K562 (cell line): ENCODE measurements around the gene AMFR. TPM values are rescaled to one million over a fixed set of nuclear protein-coding genes. Genes with fewer than 3 reads are reported as not detected.

ENCODE experiments used
- BDP1 ChIP-seq: IDR thresholded peaks from 3 replicates; pipeline ENCODE4 v1.6.1; 2011; ENCODE audit not compliant: insufficient read length, insufficient read depth
- FOXA3 ChIP-seq, 2 experiments: fragments of 450-650 bp in 1 of 2; sonication (generic) in 1 of 2; formaldehyde crosslinking; IDR thresholded peaks in 1 of 2; conservative IDR thresholded peaks in 1 of 2; 2 replicates each; pipeline versions ENCODE4 v1.4.0 to v1.8.0; 2020 to 2022; ENCODE audit warnings: mild to moderate bottlenecking in 2 of 2, missing genetic modification reagents in 1 of 2
- KAT2B ChIP-seq: IDR thresholded peaks from one replicate; pipeline ENCODE4 v1.6.1; 2012; ENCODE audit warnings: low read depth, mild to moderate bottlenecking, control low read depth, inconsistent platforms, low read length, moderate library complexity
- LEF1 ChIP-seq: fragments of 450-650 bp; IDR thresholded peaks from 2 replicates; pipeline ENCODE4 v1.6.1; 2016; ENCODE audit warnings: mild to moderate bottlenecking
- MAFK ChIP-seq: IDR thresholded peaks from 2 replicates; pipeline ENCODE4 v1.6.1; 2011; ENCODE audit warnings: low read length, improper control_type of control experiment
- MLX ChIP-seq, 2 experiments: fragments of 450-650 bp in 1 of 2; sonication (generic) in 1 of 2; formaldehyde crosslinking; conservative IDR thresholded peaks; 2 replicates each; pipeline versions ENCODE4 v1.4.0 to v1.8.1; 2020 to 2022; ENCODE audit warnings: mild to moderate bottlenecking in 1 of 2, missing genetic modification reagents in 1 of 2
- MTA3 ChIP-seq: fragments of 450-650 bp; formaldehyde crosslinking; IDR thresholded peaks from 2 replicates; pipeline ENCODE4 v1.6.1; 2017; ENCODE audit warnings: mild to moderate bottlenecking, borderline replicate concordance
- NFIX ChIP-seq: fragments of 250-450 bp; sonication (Bioruptor Pico); IDR thresholded peaks from 2 replicates; pipeline ENCODE4 v1.4.0; 2020; ENCODE audit warnings: low read depth, mild to moderate bottlenecking, moderate library complexity
- RBBP5 ChIP-seq: fragments of 200-600 bp; sonication (generic); IDR thresholded peaks from 2 replicates; pipeline ENCODE4 v1.6.1; 2012; ENCODE audit warnings: borderline replicate concordance, mild to moderate bottlenecking, low read length, control low read depth, inconsistent platforms; ENCODE audit not compliant: insufficient read depth, poor library complexity, severe bottlenecking
- RBM34 ChIP-seq: fragments of 200-400 bp; formaldehyde crosslinking; IDR thresholded peaks from 2 replicates; pipeline ENCODE4 v1.6.1; 2018; ENCODE audit warnings: low read length, borderline replicate concordance; ENCODE audit not compliant: insufficient read depth
- SIN3B ChIP-seq: fragments of 450-650 bp; IDR thresholded peaks from 2 replicates; pipeline ENCODE4 v1.6.1; 2017; ENCODE audit warnings: low read depth, mild to moderate bottlenecking, moderate library complexity
- ZBTB7A ChIP-seq: IDR thresholded peaks from 2 replicates; pipeline ENCODE4 v1.6.1; 2011; ENCODE audit warnings: low read depth, mild to moderate bottlenecking, low read length, moderate library complexity, borderline replicate concordance; ENCODE audit not compliant: control insufficient read depth
- ZFP1 ChIP-seq: fragments of 450-650 bp; formaldehyde crosslinking; IDR thresholded peaks from 2 replicates; pipeline ENCODE4 v1.4.0; 2020; ENCODE audit warnings: mild to moderate bottlenecking, mixed read lengths
- ZNF217 ChIP-seq: sonication (generic); formaldehyde crosslinking; IDR thresholded peaks from 2 replicates; pipeline ENCODE4 v1.8.0; 2022; ENCODE audit warnings: mild to moderate bottlenecking, missing genetic modification reagents
- polyA plus RNA-seq, 8 experiments: library from polyadenylated mRNA; depleted of rRNA in 4 of 8; stranded (reverse) in 5 of 8; unstranded in 3 of 8; fragments of >200 nt; fragmentation: Nextera tagmentation in 2 of 8; fragmentation: Illumina TruSeq in 1 of 8; extraction: Ambion mirVana in 2 of 8; extraction: Trizol in 1 of 8; gene quantifications; 2 replicates each; pipeline versions ENCODE4 v1.2.1 to v1.2.3, GENCODE V29; 2011 to 2014; ENCODE audit warnings: inconsistent platforms in 1 of 8, missing spikeins in 1 of 8
- total RNA-seq, 7 experiments: library from RNA; depleted of rRNA in 6 of 7; stranded (reverse); fragments of >200 nt in 6 of 7; fragmentation: Illumina TruSeq in 2 of 7; extraction: Trizol in 2 of 7; gene quantifications; 2 replicates each; pipeline versions ENCODE4 v1.2.1 to v1.2.3, GENCODE V29; 2011 to 2021; ENCODE audit warnings: low replicate concordance in 1 of 7
- TF ChIP-seq, protein P1 (sequence below): fragments of 450-650 bp; IDR thresholded peaks from 2 replicates; pipeline ENCODE4 v1.6.1; 2016; ENCODE audit warnings: antibody characterized with exemption
- TF ChIP-seq, protein P2 (sequence below): sonication (generic); formaldehyde crosslinking; IDR thresholded peaks from 2 replicates; pipeline ENCODE4 v1.8.1; 2023; ENCODE audit warnings: missing genetic modification reagents, mild to moderate bottlenecking, borderline replicate concordance
- TF ChIP-seq, protein P3 (sequence below), 3 experiments: IDR thresholded peaks in 2 of 3; conservative IDR thresholded peaks in 1 of 3; 2 replicates each; pipeline ENCODE4 v1.5.1; 2011 to 2012; ENCODE audit warnings: low read length in 3 of 3, mild to moderate bottlenecking in 3 of 3, control low read depth in 2 of 3, improper control_type of control experiment in 1 of 3, inconsistent platforms in 1 of 3, low read depth in 1 of 3, mixed read lengths in 1 of 3, moderate library complexity in 1 of 3; ENCODE audit not compliant: insufficient read depth in 2 of 3

Gene AMFR
- total and polyA plus RNA-seq, 9 of the 15 experiments (the other 6 are each of a cell fraction or from before 2014, with no cell fraction given), result 15.6 to 113 (median 58.4) TPM

- TF ChIP-seq RBM34 (no peak), FOXA3 (CRISPR knock-in tag; conservative IDR thresholded peaks at IDR 0.05 in 1 of 2, IDR thresholded peaks at IDR 0.05 in 1 of 2) (0 out of 4 replicates have a peak, but pooled peaks of 1 of the 2 experiments have one; percentile 22), MAFK (no peak), RBBP5 (no peak), LEF1 (no peak), NFIX (CRISPR knock-in tag) (no peak), MLX (CRISPR knock-in tag; conservative IDR thresholded peaks at IDR 0.05) (no peak), KAT2B (no peak), ZBTB7A (no peak), ZFP1 (CRISPR knock-in tag) (no peak), ZNF217 (CRISPR knock-in tag) (no peak), SIN3B (no peak), BDP1 (no peak), MTA3 (no peak)
- TF ChIP-seq, protein P1, sequence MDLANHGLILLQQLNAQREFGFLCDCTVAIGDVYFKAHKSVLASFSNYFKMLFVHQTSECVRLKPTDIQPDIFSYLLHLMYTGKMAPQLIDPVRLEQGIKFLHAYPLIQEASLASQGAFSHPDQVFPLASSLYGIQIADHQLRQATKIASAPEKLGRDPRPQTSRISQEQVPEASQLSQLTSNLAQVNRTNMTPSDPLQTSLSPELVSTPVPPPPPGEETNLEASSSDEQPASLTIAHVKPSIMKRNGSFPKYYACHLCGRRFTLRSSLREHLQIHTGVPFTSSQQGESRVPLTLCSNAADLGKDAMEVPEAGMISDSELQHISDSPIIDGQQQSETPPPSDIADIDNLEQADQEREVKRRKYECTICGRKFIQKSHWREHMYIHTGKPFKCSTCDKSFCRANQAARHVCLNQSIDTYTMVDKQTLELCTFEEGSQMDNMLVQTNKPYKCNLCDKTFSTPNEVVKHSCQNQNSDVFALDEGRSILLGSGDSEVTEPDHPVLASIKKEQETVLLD, result no peak
- TF ChIP-seq, protein P2, sequence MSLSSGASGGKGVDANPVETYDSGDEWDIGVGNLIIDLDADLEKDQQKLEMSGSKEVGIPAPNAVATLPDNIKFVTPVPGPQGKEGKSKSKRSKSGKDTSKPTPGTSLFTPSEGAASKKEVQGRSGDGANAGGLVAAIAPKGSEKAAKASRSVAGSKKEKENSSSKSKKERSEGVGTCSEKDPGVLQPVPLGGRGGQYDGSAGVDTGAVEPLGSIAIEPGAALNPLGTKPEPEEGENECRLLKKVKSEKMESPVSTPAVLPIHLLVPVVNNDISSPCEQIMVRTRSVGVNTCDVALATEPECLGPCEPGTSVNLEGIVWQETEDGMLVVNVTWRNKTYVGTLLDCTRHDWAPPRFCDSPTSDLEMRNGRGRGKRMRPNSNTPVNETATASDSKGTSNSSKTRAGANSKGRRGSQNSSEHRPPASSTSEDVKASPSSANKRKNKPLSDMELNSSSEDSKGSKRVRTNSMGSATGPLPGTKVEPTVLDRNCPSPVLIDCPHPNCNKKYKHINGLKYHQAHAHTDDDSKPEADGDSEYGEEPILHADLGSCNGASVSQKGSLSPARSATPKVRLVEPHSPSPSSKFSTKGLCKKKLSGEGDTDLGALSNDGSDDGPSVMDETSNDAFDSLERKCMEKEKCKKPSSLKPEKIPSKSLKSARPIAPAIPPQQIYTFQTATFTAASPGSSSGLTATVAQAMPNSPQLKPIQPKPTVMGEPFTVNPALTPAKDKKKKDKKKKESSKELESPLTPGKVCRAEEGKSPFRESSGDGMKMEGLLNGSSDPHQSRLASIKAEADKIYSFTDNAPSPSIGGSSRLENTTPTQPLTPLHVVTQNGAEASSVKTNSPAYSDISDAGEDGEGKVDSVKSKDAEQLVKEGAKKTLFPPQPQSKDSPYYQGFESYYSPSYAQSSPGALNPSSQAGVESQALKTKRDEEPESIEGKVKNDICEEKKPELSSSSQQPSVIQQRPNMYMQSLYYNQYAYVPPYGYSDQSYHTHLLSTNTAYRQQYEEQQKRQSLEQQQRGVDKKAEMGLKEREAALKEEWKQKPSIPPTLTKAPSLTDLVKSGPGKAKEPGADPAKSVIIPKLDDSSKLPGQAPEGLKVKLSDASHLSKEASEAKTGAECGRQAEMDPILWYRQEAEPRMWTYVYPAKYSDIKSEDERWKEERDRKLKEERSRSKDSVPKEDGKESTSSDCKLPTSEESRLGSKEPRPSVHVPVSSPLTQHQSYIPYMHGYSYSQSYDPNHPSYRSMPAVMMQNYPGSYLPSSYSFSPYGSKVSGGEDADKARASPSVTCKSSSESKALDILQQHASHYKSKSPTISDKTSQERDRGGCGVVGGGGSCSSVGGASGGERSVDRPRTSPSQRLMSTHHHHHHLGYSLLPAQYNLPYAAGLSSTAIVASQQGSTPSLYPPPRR (CRISPR knock-in tag), result no peak
- TF ChIP-seq, protein P3, sequence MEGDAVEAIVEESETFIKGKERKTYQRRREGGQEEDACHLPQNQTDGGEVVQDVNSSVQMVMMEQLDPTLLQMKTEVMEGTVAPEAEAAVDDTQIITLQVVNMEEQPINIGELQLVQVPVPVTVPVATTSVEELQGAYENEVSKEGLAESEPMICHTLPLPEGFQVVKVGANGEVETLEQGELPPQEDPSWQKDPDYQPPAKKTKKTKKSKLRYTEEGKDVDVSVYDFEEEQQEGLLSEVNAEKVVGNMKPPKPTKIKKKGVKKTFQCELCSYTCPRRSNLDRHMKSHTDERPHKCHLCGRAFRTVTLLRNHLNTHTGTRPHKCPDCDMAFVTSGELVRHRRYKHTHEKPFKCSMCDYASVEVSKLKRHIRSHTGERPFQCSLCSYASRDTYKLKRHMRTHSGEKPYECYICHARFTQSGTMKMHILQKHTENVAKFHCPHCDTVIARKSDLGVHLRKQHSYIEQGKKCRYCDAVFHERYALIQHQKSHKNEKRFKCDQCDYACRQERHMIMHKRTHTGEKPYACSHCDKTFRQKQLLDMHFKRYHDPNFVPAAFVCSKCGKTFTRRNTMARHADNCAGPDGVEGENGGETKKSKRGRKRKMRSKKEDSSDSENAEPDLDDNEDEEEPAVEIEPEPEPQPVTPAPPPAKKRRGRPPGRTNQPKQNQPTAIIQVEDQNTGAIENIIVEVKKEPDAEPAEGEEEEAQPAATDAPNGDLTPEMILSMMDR (IDR thresholded peaks at IDR 0.05 in 2 of 3, conservative IDR thresholded peaks at IDR 0.05 in 1 of 3; ENCODE audit: insufficient read depth in 2 of 3, low read depth in 1 of 3, low read length in 3 of 3), result peak; percentile 38 to 44 (median 40)
These were observed 23.9 kb downstream of the AMFR start (continued) for GRCh38 chr16:56401482-56401881.
